Measurements from ENCODE around the gene PAX8.

DNA sequence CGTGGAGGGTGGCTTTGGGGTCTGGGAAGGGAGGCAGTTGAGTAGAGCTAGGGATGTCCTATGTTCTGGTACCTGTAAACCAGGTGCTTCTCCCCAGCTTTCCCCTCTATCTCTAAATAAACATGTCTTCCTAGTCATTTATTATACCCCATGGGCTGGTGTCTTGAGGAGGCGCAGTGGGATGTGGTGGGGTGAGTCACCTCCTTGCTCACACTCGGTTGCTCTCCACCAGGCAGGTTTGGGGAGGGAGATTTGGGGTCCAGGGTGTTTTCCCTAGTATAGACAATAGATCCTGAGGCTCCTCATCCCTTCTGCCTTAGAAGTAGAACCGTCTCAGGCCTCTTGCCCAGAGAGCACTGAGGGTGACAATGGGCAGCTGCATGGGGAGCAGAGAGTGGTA lies 99.8 kb downstream of the PAX8 start:
- TF ChIP-seq SIN3A (IDR thresholded peaks at IDR 0.05; ENCODE audit: borderline replicate concordance, insufficient read depth, low read depth, low read length) (no peak), POLR2AphosphoS5 (IDR thresholded peaks at IDR 0.05; ENCODE audit: low read depth, low read length) (no peak), TCF7L2 (IDR thresholded peaks at IDR 0.05; ENCODE audit: low read depth, low read length) (no peak)
- TF ChIP-seq, protein P1, sequence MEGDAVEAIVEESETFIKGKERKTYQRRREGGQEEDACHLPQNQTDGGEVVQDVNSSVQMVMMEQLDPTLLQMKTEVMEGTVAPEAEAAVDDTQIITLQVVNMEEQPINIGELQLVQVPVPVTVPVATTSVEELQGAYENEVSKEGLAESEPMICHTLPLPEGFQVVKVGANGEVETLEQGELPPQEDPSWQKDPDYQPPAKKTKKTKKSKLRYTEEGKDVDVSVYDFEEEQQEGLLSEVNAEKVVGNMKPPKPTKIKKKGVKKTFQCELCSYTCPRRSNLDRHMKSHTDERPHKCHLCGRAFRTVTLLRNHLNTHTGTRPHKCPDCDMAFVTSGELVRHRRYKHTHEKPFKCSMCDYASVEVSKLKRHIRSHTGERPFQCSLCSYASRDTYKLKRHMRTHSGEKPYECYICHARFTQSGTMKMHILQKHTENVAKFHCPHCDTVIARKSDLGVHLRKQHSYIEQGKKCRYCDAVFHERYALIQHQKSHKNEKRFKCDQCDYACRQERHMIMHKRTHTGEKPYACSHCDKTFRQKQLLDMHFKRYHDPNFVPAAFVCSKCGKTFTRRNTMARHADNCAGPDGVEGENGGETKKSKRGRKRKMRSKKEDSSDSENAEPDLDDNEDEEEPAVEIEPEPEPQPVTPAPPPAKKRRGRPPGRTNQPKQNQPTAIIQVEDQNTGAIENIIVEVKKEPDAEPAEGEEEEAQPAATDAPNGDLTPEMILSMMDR (IDR thresholded peaks at IDR 0.05), result no peak
- TF ChIP-seq, protein P2, sequence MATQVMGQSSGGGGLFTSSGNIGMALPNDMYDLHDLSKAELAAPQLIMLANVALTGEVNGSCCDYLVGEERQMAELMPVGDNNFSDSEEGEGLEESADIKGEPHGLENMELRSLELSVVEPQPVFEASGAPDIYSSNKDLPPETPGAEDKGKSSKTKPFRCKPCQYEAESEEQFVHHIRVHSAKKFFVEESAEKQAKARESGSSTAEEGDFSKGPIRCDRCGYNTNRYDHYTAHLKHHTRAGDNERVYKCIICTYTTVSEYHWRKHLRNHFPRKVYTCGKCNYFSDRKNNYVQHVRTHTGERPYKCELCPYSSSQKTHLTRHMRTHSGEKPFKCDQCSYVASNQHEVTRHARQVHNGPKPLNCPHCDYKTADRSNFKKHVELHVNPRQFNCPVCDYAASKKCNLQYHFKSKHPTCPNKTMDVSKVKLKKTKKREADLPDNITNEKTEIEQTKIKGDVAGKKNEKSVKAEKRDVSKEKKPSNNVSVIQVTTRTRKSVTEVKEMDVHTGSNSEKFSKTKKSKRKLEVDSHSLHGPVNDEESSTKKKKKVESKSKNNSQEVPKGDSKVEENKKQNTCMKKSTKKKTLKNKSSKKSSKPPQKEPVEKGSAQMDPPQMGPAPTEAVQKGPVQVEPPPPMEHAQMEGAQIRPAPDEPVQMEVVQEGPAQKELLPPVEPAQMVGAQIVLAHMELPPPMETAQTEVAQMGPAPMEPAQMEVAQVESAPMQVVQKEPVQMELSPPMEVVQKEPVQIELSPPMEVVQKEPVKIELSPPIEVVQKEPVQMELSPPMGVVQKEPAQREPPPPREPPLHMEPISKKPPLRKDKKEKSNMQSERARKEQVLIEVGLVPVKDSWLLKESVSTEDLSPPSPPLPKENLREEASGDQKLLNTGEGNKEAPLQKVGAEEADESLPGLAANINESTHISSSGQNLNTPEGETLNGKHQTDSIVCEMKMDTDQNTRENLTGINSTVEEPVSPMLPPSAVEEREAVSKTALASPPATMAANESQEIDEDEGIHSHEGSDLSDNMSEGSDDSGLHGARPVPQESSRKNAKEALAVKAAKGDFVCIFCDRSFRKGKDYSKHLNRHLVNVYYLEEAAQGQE (IDR thresholded peaks at IDR 0.05; ENCODE audit: insufficient read depth in 1 of 2, low read depth in 2 of 2, low read length in 1 of 2), result no peak

All from Panc1 (cell line).